NCI-H1105 treated with DMSO at 0.1 percent for 48 hours (cell line): Measurements from ENCODE around the gene IFNL2.
"Not testable (repeated sequence)": the region's sequence is repeated elsewhere in the genome, so short reads cannot be mapped to it uniquely, and the experiment has no call there.

ENCODE experiments used
- DNase-seq: peaks from one replicate; lab custom pipeline; 2025; lab: John Stamatoyannopoulos, UW

IFNL2 gene

DNA sequence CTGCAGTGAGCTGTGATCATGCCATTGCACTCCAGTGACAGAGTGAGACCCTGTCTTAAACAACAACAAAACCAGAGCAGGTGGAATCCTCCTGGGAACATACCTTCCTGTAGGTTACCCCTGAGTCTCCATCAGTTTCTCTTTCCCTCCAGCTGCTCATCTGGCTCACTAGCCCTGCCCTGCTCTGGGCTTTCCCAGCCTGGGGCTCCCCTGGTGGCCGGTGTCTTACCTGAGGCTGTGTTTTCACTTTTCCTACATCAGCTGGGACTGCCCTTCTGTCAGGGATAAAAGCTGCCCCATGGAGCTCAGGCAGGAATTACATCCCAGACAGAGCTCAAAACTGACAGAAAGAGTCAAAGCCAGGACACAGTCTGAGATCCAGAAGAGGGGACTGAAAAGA lies at the start of gene IFNL2:
Gene IFNL2 (plus strand): TSS at position 312 of the 400 bp plus-strand sequence. CDS start 173 bp downstream, outside the sequence.
- DNase-seq, result not testable (repeated sequence)

DNA sequence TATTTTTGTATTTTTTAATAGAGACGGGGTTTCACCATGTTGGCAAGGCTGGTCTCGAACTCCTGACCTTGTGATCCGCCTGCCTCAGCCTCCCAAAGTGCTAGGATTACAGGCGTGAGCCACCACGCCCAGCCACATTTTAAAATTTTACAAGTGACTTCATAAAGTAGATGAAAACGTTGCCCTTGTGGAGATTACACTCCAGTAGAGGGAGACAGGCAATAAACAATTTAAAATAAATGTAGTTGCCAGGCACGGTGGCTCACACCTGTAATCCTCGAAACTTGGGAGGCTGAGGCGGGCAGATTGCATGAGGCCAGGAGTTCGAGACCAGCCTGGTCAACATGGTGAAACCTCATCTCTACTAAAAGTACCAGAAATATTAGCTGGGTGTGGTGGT lies 49.1 kb upstream of the IFNL2 start:
- DNase-seq, result not testable (repeated sequence)

DNA sequence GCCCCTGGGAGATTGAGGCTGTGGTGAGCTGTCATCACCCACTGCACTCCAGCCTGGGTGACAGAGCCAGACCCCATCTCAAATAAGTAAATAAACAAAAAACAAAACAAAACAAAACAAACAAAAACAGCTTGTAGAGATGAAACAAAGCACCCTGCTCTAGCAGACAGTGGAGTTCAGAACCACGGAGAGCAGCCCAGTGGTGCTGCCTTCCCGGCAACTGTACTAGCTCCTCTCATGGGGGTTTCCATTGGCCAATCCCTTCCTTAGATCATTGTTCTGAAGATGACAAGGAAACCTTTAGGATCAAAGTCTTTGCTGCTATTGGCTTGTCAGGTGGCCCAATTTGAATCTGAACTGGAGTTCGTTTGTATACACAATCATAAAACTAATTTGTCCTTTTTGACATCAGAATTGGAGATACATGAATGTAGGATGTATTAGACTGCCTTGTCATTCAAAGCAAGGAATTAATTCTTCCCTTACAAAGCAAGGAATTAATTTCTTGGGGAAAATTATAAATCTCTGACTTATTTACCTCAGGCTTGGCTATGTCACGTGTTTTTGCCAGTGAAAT lies 44.4 kb upstream of the IFNL2 start:
- no peak for DNase-seq

DNA sequence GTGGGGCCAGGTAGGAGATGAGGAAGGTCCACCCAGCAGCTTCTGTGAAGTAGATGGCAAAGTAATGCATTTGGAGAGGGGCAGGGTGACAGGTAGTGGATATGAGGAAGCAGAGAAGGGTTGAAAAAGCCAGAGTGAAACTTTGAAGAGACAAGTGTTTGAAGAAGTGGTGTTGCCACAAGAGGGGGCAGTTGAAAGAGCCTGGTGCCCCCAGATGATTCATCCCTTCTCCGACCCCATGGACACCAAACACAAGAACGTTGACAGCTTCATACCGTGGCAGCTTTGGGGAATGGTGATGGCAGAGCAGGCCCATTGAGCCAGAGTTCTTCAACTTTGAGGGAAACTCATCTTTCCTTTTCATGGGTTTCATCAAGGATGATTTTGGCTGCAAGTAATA lies 43.3 kb upstream of the IFNL2 start:
- no peak for DNase-seq

DNA sequence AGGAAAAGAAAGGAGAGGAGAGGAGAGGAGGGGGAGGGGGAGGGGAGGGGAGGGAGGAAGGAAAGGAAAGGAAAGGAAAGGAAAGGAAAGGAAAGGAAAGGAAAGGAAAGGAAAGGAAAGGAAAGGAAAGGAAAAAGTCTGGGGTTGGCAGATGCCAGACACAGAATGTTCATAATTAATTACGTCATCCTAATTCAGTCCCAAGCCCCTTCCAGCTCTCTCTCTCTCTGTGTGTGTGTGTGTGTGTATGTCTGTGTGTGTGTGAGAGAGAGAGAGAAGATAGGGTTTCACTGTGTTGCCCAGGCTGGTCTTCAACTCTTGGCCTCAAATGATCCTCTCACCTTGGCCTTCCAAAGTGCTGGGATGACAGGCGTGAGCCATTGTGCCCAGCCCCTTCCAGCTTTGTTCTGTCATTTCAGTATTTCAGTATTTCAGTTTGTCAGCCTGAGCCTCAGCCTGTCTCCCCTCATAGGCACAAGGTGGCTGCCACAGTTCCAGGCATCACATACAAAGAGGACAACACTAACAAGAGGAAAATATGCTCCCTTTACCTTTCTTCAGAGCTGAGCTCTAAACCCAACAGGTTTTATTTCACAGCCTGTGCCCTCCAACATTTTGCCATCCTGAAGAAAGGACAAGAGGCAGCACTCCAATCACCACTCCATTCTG lies 38.0 kb upstream of the IFNL2 start:
- no peak for DNase-seq

DNA sequence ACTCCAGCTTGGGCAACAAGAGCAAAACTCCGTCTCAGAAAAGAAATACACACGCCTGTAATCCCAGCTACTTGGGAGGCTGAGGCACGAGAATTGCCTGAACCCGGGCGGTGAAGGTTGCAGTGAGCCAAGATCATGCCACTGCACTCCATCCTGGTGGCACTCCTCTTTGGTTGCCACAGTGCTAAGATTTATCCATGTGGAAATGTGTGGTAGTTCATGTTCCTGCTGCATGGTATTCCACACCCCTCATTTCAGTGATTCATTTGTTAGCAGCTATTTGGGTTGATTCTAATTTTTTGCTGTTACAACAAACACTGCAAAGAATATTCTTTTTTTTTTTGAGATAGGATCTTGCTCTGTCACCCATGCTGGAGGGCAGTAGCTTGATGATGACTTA lies 35.5 kb upstream of the IFNL2 start:
- DNase-seq, result no peak

DNA sequence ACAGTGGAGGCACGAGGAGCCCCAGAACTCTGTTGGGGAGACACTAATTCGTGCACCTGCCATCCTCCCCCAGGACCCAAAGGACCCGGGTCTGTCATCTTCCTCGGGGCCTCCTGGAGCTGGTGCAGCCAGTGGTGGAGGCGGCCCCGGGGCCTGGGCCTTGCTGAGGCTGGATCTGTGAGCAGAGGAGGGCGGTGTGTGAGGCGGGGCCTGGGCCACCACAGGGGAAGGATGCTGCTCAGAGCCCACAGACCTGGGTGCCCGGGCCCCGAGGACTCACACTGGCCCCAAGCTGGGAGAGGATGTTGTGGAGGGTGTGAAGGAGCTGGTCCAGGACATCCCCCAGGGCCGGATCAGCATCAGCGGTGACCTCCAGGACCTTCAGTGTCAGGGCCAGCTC lies 31.7 kb upstream of the IFNL2 start:
- DNase-seq, result no peak

DNA sequence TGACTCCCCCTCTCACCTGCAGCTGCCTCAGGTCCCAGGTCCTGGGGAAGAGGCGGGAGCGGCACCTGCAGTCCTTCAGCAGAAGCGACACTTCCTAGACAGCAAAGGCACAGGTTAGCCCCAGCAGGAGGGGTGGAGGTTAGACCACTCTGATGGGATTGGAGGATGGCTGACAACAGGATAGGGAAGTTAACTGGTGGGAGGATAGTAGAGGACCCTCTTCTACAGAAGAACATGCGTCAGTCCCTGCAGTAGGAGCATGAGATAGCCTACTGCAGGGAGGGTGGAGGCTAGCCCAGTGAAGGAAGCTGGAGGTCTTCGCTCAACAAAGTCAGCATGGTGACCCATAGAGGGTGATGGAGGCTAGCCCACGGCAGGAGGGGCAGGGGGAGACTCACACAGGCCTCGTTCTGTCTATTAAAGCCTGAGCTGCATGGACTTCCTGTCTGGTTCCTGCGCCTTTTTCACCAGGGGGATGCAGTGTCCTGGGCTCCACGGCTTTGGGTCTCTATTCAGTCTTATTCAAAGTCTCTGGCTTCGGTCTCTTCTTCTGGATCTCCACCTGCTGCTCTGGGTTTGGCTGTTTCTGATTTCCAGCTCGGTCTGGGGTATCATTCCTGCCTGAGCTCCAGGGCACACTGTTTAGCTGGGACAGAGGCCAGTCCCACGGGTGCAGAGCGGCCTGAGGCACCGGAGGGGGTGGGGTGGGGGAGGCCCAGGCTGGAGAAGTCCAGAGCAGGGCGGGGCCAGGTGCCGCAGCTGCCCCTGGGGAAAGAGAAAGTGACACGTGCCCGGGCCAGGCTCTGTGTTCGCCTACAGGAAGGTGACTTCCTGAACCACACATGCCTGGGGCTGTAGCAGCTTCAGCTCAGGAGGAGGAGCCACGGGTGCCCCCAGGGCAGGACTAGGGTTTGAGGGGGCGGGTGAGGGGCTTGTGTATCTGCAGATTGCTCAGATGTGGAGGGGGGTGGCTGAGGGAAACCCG lies 30.7 kb upstream of the IFNL2 start:
- DNase-seq, result no peak

DNA sequence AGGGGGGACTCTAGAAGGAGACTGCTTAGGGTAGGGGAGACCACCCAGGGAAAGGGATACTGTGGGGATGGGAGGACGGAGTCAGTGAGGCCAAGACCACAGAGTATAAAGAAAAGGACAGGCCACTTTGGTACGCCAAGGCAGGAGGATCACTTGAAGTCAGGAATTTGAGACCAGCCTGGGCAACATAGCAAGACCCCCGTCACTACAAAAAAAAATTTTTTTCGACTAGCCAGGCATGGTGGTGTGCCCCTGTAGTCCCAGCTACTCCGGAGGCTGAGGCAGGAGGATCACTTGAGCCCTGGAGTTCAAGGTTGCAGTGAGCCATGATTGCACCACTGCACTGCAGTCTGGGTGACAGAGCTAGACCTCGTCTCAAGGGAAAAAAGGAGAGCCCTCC lies 30.0 kb upstream of the IFNL2 start:
- DNase-seq, result no peak

DNA sequence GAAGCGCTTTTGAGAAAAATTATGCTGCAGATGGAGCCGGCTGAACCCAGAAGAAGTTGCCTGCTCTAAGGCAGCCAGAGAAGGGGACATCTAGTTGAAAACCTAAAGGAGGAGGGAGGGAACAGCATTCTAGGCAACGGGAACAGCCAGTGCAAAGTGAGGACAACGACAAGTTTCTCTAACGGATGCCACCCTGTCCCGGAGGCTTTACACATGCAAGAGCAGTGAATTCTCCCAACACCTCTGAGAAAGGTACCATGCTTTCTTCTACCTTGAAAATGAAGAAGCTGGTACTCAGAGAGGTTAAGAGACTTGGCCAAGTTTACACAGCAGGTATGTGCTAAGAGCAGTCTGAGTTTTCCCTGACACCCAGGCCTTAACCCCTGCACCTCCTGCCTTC lies 29.3 kb upstream of the IFNL2 start:
- DNase-seq, result no peak

DNA sequence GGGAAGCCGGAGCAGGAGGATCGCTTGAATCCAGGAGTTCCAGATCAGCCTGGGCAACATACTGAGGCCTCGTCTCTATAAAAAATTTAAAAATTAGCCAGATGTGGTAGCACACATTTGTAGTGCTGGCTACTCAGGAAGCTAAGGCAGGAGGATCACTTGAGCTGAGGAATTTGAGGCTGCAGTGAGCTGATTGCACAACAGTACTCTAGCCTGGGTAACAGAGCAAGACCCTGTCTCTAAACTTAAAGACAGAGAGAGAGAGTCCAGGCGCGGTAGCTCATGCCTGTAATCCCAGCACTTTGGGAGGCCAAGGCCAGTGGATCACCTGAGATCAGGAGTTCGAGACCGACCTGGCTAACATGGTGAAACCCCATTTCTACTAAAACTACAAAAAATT lies 27.8 kb upstream of the IFNL2 start:
- no peak for DNase-seq

DNA sequence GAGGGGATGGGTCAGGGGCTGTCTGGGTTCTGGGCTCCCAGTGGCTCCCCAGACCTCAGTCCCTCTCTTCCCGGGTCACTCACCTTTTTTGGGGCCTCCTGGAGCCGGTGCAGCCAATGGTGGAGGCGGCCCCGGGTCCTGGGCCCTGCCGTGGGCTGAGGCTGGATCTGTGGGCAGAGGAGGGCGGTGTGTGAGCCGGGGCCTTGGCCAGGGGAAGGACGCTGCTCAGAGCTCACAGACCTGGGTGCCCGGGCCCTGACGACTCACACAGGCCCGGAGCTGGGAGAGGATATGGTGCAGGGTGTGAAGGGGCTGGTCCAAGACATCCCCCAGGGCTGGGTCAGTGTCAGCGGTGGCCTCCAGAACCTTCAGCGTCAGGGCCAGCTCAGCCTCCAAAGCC lies 24.5 kb upstream of the IFNL2 start:
- DNase-seq, result not testable (repeated sequence)

DNA sequence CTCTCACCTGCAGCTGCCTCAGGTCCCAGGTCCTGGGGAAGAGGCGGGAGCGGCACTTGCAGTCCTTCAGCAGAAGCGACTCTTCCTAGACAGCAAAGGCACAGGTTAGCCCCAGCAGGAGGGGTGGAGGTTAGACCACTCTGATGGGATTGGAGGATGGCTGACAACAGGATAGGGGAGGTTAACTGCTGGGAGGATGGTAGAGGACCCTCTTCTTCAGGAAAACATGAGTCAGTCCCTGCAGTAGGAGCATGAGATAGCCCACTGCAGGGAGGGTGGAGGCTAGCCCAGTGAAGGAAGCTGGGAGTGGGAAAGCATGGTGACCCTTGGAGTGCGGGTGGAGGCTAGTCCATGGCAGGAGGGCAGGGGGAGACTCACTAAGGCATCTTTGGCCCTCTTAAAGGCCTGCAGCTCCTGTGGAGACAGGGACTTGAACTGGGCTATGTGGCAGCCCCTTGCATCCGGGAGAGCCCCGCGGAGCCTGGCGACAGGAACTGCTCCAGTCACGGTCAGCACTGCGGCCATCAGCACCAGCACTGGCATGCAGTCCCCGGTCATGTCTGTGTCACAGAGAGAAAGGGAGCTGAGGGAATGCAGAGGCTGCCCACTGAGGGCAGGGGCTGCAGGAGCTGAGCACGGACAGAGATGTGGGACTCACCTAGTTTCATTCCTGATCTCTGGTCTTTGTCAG lies 23.6 kb upstream of the IFNL2 start, which contains the start of gene IFNL3:
Gene IFNL3 (minus strand): TSS at position 597 of the 691 bp plus-strand sequence. CDS start 39 bp downstream, at position 558.
- not testable (repeated sequence) for DNase-seq

DNA sequence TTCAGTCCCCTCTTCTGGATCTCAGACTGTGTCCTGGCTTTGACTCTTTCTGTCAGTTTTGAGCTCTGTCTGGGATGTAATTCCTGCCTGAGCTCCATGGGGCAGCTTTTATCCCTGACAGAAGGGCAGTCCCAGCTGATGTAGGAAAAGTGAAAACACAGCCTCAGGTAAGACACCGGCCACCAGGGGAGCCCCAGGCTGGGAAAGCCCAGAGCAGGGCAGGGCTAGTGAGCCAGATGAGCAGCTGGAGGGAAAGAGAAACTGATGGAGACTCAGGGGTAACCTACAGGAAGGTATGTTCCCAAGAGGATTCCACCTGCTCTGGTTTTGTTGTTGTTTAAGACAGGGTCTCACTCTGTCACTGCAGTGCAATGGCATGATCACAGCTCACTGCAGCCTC lies 23.0 kb upstream of the IFNL2 start:
- DNase-seq, result not testable (repeated sequence)

DNA sequence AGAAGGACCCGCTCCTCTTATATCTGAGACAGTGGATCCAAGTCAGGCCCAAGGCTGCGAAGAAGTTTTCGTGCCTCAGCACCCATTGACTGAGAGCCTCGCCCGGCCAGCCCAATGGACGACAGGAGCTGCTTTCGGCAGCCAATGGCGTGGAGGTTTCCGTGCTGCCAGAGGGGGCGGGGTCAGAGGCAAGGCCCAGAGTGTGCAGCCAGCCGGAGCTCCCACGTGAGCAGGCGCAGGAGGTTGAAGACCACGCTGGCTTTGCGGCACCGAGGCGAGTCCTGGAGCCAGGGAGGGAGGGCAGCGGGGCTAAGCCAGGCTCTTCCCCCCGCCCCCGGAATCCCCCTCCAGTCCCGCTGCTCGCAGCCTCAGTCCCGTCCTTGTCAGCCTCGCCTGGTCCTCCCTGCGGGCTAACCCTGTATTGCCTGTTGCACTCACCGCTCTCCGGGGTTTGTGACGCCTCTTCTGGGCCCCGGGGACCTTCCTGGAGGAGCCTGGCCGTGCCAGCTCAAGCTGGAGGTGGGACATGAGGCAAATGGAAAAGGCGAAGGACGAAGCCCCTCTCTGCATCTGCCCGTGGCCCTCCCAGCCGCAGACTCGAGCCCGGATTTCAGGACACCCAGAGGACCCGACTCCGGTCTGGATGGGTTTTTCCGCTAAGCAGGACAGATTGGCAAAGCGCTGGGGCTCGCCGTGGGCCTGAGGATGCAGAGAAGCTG lies 21.1 kb upstream of the IFNL2 start:
- DNase-seq, result peak; percentile 40

DNA sequence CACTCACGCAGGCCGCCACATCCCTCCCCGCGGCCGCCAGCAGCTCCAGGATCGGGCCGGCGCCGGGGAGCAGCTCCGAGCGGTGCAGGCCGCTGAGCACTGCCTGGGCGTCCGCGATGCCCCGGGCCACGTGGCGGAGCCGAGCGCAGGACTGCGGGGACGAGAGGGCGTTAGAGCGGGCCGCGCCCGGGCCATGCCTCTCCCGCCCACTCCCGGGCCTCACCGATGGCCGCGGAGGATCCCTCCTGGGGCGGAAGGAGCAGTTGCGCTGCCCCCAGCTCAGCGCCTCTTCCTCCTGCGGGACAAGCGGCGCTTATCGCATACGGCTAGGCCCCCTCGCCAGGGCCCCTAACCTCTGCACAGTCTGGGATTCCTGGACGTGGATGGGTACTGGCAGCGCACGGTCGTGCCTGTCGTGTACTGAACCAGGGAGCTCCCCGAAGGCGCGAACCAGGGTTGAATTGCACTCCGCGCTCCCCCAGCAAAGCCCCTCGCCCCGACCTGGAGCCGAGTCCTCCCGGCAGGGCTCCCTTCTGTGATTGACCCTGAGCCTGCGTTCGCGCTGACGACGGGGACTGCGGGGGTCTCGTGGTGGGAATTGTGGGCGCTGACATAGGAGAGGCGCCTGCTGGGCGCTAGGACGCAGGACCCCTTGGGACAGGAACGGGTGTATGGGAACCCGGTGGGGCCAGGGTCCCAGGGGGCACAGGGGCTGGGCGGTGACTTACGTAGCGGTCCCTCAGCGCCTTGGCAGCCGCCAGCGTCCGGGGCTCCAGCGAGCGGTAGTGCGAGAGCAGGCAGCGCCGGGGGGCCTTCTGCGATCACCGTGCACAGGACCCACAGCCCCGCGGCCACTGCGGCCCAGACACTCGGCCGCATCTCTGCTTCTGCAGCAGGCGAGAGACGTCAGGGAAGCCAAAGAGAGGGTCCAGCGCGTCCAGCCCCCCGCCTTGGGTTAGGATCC lies 20.2 kb upstream of the IFNL2 start:
- DNase-seq, result no peak

DNA sequence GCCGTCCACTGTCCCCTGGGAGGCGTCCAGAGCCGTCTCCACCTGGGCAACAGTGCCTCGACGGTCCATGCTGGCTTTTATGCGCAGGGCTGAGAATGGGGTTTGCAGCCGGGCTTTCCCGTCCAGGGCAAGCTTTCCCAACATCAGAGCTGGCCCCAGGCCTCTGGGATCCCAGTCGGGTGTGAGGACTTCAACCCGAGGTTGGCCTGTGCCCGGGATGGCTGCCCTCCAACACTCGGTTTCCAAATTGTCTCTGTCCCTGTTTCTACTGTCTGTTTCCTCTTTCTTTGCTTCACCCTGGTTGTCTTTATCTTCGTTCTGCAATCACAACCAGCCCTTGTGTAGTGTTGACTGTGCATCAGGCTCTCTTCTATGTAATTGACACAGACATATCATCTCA lies 19.4 kb upstream of the IFNL2 start, which contains the start of gene IFNL4:
Gene IFNL4 (minus strand): TSS at position 51 of the 400 bp plus-strand sequence.
- DNase-seq, result no peak

DNA sequence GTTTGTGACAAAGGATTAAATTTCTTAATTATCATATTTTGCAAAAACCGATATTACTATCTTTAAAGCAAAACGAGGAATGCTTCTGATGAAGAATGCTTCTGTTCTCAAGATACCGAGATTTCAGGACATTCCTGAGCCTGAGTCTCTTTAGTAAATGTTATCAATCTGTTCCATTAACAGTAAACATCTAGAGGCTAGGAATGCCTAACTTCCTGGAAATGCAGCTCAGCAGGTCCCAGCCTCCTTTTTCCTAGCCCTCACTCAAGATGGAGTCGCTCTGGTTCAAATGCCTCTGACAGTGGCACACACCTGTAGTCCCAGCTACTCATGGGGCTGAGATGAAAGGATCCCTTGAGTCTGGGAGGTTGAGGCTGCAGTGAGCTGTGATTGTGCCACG lies 17.1 kb upstream of the IFNL2 start:
- no peak for DNase-seq

DNA sequence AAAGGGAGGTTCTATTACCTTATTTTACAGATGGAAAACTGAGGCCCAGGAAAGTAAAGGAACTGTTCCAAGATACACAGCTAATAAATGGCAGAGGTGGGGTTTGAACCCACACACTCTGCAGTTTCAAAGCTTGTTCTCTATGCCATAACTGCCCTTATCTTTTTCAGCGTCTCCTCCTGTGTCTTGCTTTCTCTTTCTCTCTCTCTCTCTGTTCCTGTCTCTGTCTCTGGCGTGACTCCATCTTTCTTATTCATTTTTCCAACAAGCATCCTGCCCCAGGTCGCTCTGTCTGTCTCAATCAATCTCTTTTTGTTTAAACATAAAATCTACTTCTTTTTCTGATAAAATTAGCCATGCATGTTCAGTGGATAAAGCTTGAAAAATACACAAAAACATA lies 16.4 kb upstream of the IFNL2 start:
- DNase-seq, result no peak

DNA sequence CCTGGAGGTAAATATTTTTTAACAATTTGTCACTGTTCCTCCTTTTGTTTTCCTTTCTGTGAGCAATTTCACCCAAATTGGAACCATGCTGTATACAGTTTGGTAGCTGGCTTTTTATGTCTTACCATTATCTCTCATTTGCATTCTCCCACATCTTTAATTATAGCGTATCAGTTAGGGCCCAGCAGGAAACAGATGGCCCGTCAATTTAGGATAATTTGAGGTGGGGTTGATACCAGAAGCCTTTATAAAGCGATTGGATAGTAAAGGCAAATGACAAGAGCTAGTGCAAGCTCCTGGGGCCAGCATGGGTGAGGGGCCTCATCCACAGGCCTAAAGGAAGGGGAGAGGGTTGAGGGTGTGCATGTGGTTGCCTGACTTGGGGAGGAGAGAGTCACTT lies 15.7 kb upstream of the IFNL2 start:
- DNase-seq, result no peak
